Measurements from ENCODE around the gene PRR13. TPM values are rescaled to one million over a fixed set of nuclear protein-coding genes. Genes with fewer than 3 reads are reported as not detected.

The PRR13 gene
- total RNA-seq, 2 donors from 2014 or later: 109 to 145 TPM

DNA sequence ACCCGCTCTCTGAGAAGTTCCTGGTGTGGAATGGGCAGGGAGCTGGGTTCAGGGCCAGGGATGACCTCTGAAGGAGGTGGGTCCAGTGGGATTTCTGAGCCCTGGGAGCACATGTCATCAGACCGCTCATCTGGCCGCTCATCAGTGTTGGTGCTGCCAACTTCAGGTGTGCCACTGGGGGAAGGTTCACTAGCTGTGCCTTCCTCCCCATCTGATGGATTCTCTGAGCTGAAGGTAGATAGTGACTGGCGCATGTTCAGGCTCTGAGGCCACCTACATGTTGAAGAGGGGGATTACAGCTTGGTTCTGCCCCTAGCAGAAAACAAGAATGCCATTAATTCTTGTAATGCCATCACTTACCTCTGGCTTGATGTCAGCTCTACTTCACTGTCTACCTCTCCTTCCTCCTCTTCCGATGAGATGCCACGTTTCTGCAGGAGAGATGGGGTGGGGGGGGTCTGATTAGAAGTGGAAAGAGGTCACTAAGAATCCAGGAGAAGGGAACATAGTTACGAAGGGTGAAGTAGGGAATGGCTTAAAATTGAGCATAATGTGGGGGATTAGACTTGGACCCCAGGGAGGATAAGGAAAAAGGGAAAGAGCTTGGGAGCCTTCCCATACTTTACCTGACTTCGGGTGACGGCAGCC lies 40.5 kb downstream of the PRR13 start:
- peak overlapping the region; percentile 50 for H3K27ac Mint-ChIP-seq
- ATAC-seq (replicated peaks in 1 of 2): peak in 1 of 2 donors; percentile 17
- H3K4me3 Mint-ChIP-seq: no peak overlapping the region
- H3K27me3 Mint-ChIP-seq (ENCODE audit: low read depth): no peaks in the 10 kb centered on the region
- peaks cover 12 to 23% of the 10 kb centered on the region in 2 donors for H3K36me3 Mint-ChIP-seq (ENCODE audit: insufficient read depth in 2 of 2)
- H3K4me1 Mint-ChIP-seq (ENCODE audit: low read depth): peaks cover 18% of the 10 kb centered on the region
- no peaks in the 10 kb centered on the region for H3K9me3 Mint-ChIP-seq
- DNase-seq: no peak

DNA sequence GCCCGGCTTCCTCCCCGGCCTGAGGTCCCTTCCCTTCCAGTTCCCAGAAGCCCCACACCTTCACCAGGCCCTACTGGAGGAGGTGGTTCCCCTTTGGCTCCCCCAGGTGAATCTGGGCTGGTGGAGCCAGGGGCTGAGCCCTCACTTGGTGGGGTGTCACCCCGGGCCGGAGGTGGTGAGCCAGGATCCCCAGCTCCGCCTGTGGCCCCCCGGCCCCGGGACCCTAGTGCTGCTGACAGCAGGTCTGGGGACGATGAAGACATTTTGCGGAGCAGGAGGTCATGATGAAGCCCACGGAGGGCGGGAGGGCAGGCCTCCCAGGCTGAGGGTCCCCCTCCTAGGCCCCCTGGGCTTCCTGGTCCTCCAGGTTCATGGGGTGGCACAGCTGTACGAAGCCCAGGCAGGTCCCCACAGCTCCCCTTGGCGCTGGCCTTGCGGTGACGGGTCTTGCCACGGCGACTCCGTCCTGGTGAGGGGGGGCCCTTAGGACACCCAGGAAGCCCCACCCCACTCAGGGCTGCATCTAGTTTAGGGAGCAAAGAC lies 41.2 kb downstream of the PRR13 start:
- Mint-ChIP-seq H3K27ac (no peak overlapping the region), H3K9me3 (no peaks in the 10 kb centered on the region), H3K4me1 (ENCODE audit: low read depth) (peaks cover 18% of the 10 kb centered on the region), H3K27me3 (ENCODE audit: low read depth) (no peaks in the 10 kb centered on the region), H3K4me3 (no peak overlapping the region), H3K36me3 (ENCODE audit: insufficient read depth in 2 of 2) (peaks cover 12 to 20% of the 10 kb centered on the region in 2 donors)
- ATAC-seq (replicated peaks in 1 of 2) (peak in 1 of 2 donors; percentile 8), DNase-seq (no peak)

DNA sequence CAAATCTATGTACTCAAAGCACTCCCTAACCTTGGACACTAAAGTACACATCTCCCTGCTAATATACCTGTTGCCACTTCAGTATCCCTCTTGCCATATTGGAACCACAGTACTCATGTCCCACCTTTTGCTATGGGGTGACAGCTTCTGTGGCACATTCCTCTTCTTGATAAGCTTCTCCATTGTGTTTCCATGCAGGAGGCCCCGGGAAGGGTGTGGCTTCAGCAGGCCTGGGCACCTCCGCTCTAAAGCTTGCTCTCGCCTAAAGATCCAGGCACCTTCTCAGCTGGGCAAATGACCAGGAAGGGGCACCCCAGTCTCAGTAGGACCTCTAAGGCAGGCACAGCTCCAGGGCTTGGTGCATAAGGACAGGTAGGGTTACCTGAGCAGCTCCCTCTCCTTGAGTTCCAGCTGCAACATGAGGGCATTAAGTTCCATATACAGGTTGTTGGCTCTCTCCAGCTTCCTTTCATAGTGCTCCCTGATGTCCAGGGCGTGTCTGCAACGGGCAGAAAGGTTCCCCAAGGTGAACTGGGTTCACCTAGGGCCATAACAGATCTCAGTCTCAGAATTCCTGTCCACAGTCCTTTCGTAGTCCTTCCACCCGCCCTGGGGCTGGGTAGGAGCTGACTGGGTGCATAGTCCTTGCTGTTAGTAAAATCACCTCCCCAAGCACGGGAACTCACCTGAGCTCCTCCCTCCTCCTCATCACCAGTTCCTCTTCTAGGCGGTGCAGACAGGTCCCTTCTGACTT lies 41.9 kb downstream of the PRR13 start:
- Mint-ChIP-seq H3K9me3 (no peaks in the 10 kb centered on the region), H3K4me1 (ENCODE audit: low read depth) (peaks cover 12% of the 10 kb centered on the region), H3K4me3 (no peak overlapping the region), H3K36me3 (ENCODE audit: insufficient read depth in 2 of 2) (peaks cover 12 to 22% of the 10 kb centered on the region in 2 donors), H3K27ac (peak overlapping the region; percentile 34), H3K27me3 (ENCODE audit: low read depth) (no peaks in the 10 kb centered on the region)
- ATAC-seq (replicated peaks in 1 of 2): peak in 1 of 2 donors; percentile 5
- no peak for DNase-seq

DNA sequence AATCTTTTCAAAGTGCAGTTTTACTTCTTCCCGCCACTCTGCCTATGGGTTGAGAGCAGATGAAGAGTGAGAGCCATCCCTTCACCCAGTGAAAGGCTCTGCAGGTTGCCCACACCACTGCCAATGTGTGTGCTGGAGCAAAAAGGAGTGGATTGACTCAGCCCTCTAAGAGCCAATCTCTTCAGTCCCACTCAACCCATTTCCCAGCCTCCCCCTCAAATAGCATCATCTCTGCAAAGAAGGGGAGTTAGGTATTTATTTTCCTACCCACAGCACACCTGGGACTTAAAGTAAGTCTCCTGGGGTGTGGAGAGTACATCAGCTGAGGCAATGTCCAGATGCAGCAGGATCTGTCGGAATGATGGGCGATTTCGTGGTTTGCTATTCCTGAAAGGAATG lies 42.4 kb downstream of the PRR13 start:
- Mint-ChIP-seq H3K27me3 (ENCODE audit: low read depth) (no peaks in the 10 kb centered on the region), H3K36me3 (ENCODE audit: insufficient read depth in 2 of 2) (peaks cover 12 to 22% of the 10 kb centered on the region in 2 donors), H3K9me3 (no peaks in the 10 kb centered on the region), H3K4me1 (ENCODE audit: low read depth) (peaks cover 7% of the 10 kb centered on the region), H3K27ac (peak overlapping the region; percentile 34), H3K4me3 (no peak overlapping the region)
- DNase-seq (no peak), ATAC-seq (replicated peaks in 1 of 2) (peak; percentile 9 to 13)

DNA sequence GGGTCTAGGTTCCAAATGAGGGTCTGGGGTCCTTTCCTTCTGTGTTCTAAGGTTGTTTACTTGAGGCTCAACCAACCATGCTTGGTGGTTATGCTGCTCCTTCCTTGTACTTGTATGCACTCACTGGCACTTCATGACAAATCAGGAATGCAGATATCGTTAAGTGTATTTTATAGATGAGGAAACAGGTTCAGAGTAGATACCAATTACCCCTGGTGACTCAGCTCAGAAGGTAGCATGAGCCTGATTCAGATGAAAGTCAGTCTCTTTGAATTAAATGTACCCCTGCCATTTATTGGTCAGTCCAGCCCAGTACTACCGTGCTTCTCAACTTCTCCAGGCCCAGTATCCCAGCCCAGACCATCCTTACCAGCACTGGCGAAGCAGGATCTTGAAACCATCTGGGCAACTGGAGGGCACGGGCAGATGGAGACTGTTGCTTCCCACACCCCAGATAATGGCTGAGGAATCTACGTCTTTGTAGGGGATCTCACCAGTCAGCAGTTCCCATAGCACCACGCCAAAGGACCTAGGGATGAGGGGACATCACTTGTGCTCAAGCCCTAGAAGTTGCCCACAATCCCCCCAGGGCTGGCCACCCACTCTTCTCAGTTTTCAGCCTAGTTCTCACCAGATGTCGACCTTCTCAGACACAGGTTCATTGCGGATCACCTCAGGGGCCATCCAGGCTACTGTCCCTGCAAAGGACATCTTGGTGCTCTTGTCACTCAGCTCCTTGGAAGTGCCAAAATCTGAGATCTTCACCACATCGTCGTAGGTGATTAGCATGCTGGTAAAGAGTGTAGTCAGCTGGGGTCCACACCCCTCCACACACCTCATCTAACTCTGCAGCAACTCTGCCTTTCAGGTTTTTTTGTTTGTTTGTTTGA lies 43.4 kb downstream of the PRR13 start:
- no peak overlapping the region for H3K4me3 Mint-ChIP-seq
- peaks cover 9 to 15% of the 10 kb centered on the region in 2 donors for H3K36me3 Mint-ChIP-seq (ENCODE audit: insufficient read depth in 2 of 2)
- H3K27me3 Mint-ChIP-seq (ENCODE audit: low read depth): no peaks in the 10 kb centered on the region
- no peaks in the 10 kb centered on the region for H3K9me3 Mint-ChIP-seq
- H3K27ac Mint-ChIP-seq: peak overlapping the region; percentile 71
- ATAC-seq (replicated peaks in 1 of 2): no peak
- DNase-seq: no peak
- H3K4me1 Mint-ChIP-seq (ENCODE audit: low read depth): peaks cover 7% of the 10 kb centered on the region

DNA sequence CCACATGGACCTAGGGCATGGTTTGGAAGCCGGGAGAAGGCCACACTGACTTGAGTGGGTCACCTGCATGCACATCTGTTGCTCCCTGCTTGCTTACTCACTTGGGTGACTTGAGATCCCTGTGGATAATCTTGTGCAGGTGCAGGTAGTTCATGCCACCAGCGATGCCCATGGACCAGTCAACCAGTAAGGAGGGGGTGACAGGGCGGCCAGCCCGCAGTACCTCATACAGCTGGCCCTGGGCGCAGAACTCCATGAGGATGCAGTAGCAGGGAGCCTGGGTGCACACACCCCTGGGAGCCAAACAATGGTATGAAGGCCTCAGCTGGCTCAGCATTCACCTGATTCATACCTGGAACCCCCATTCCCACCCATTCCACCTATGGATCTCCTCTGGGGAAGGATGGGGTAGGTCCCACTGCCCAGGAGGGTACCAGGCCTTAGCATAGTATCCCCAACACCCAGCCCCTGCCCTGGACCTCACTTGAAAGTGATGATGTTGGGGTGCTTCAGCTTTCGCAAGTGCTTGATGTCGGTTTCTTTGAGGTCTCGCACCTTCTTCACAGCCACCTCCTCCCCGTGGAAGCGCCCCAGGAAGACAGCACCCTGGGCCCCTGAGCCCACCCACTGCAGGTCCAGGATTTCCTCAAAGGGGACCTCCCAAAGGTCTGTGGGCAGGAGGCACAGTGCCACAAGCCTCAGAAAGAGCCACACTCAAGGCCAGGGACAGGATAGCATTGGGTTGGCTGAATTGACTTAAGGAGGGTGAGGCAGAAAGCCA lies 44.6 kb downstream of the PRR13 start:
- H3K27me3 Mint-ChIP-seq (ENCODE audit: low read depth): no peaks in the 10 kb centered on the region
- H3K27ac Mint-ChIP-seq: peak overlapping the region; percentile 0
- H3K36me3 Mint-ChIP-seq (ENCODE audit: insufficient read depth in 2 of 2): peaks cover 7 to 13% of the 10 kb centered on the region in 2 donors
- DNase-seq (no peak), ATAC-seq (replicated peaks in 1 of 2) (no peak)
- no peaks in the 10 kb centered on the region for H3K9me3 Mint-ChIP-seq
- no peak overlapping the region for H3K4me3 Mint-ChIP-seq
- H3K4me1 Mint-ChIP-seq (ENCODE audit: low read depth): peaks cover 7% of the 10 kb centered on the region

DNA sequence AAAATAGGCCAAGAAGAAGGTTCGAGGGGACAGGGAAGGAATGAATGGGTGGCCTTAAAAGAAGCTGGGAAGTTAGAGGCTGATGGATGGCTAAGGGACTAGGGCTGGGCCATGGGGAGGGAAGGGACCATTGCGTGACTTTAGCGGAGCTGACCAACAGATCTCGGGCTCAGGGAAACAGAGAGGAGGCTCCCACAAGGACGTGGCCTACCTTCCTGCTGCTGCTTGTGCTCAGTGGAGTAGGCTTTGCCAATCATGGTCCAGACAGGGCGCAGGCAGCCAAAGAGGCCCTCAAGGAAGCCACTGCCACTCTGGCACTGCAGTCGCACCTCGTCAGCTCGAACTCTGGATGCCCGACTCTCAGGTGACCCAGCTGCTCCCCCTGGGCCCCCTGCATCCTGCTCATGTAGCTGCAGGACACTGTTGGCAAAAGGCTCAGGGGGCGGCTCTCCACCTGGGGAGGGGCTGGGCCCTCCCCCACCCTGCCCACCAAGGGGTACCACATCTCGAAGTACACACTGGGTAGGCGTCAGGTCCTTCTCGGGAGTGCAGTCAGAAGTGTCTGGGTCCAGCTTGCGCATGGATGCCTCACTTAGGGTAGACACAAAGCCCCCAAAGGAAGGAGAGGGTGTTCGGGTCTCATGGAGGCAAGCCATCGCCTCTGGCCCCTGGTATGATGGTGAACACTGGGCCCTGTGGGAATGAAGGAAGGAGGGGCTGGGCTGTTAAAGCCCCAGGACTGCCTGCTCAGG lies 45.4 kb downstream of the PRR13 start:
- Mint-ChIP-seq H3K4me3 (no peak overlapping the region), H3K4me1 (ENCODE audit: low read depth) (peaks cover 8% of the 10 kb centered on the region), H3K9me3 (no peaks in the 10 kb centered on the region), H3K27me3 (ENCODE audit: low read depth) (no peaks in the 10 kb centered on the region), H3K36me3 (ENCODE audit: insufficient read depth in 2 of 2) (peaks cover 7 to 10% of the 10 kb centered on the region in 2 donors), H3K27ac (peak overlapping the region; percentile 51)
- no peak for DNase-seq
- ATAC-seq (replicated peaks in 1 of 2): peak in 1 of 2 donors; percentile 4

DNA sequence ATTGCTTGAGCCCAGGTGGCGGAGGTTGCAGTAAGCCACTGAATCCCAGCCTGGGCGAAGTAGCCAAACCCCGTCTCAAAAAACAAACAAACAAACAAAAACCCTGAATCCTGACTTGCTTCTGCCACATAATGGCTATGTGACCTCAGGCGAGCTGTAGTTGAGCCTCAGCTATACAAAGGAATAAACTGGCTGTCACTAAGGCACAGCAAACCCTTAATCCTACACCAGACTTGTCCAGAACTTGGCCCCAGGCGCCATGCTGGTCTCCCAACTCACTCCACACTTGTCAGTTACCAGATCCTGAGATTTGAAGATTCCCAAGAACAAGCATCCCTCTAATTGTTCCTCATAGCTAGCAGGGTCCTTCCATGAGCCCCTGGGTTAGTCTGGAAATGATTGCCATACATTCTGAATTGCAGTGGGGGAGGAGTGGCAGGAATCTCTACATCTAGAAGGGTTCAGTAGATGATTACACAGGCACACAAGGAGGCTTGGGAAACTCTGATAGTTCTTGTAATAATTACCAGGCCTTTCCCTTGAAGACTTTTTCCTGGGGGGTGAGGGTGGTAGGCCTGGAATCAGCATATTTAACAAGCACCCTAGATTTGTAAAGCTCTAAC lies 47.8 kb downstream of the PRR13 start:
- Mint-ChIP-seq H3K9me3 (no peaks in the 10 kb centered on the region), H3K27ac (no peak overlapping the region), H3K4me3 (no peak overlapping the region), H3K36me3 (ENCODE audit: insufficient read depth in 2 of 2) (peaks cover 2 to 9% of the 10 kb centered on the region in 2 donors), H3K4me1 (ENCODE audit: low read depth) (peaks cover 21% of the 10 kb centered on the region), H3K27me3 (ENCODE audit: low read depth) (no peaks in the 10 kb centered on the region)
- no peak for ATAC-seq (replicated peaks in 1 of 2)
- no peak for DNase-seq

DNA sequence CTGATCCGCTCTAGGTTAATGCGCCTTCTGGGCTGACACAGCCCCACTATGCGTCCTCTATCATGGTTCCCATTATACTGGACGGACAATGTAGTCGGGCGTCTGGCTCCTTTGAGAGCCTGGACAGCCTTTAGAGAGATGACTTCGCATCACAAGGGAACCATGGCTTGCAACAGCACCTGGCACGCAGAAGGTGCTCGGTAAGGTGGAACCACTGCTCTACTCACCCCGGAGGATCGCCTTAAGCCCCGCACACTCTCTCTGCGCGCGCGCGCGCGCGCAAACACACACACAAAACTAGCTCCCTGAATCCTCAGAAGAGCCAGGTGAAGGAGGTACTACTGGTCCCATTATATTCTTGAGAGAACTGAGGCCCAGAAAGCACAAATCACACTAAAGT lies 50.7 kb downstream of the PRR13 start:
- Mint-ChIP-seq H3K36me3 (ENCODE audit: insufficient read depth in 2 of 2) (peaks cover 0 to 6% of the 10 kb centered on the region in 2 donors), H3K4me3 (peak overlapping the region; percentile 66 to 97), H3K9me3 (no peaks in the 10 kb centered on the region), H3K27ac (peak overlapping the region; percentile 13), H3K27me3 (ENCODE audit: low read depth) (no peaks in the 10 kb centered on the region), H3K4me1 (ENCODE audit: low read depth) (peaks cover 29% of the 10 kb centered on the region)
- ATAC-seq (replicated peaks in 1 of 2) (no peak), DNase-seq (no peak)

DNA sequence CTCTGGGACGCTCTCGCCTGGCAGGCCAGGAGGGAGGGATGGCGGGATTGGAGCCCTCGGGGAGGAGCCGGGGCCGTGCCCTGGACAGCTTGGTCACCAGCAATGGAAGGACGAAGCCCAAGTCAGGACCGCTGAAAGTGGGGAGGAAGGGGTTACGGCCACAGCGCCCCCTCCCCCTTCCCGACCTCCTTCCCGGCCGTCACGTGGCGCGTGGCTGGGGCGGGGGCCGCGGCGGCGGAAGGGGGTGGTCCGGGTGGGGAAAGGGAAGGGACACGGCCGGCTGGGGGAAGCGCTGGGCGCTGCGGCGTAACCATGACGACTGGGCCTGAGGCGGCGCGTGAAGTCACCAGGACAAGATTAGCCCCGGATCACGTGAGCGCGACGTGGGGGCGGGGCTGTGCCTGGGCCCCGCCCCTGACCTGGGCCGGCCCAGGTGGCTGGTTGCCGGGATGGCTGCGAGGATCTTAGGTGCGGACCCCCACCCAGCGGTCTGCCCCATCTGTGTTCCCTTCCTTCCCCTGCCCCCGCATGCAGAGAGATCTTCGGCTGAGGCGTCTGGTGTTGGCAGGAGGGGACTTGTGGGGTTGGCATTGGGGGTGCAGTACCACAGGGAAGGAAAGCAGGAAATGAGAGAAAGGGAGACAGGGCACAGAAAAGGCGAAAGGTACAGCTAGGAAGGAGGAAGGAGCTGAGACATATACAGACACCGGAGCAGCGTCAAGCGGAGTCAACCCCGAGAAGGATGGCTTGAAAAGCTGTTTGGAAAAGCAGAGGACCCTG lies 51.5 kb downstream of the PRR13 start:
- ATAC-seq (replicated peaks in 1 of 2) (peak; percentile 93 to 95), DNase-seq (peak; percentile 88 to 91)
- Mint-ChIP-seq H3K27me3 (ENCODE audit: low read depth) (no peaks in the 10 kb centered on the region), H3K9me3 (no peaks in the 10 kb centered on the region), H3K27ac (peak overlapping the region; percentile 29), H3K4me1 (ENCODE audit: low read depth) (peaks cover 36% of the 10 kb centered on the region), H3K36me3 (ENCODE audit: insufficient read depth in 2 of 2) (peaks cover 0 to 3% of the 10 kb centered on the region in 2 donors), H3K4me3 (peak overlapping the region; percentile 89 to 97)
